Testis (tissue), 3 donors: Measurements from ENCODE around the gene DQX1. TPM values are rescaled to one million over a fixed set of nuclear protein-coding genes. Genes with fewer than 3 reads are reported as not detected.

ENCODE experiments used
- DNase-seq: peaks from one replicate; pipeline ENCODE4 v3.0.0-alpha.2; 2019
- H3K27ac ChIP-seq, 2 donors: fragments of 200-600 bp; sonication (generic); one replicate each; pipeline ENCODE4 v1.5.1; 2019
- H3K27me3 ChIP-seq: fragments of 200-600 bp; sonication (generic); one replicate; pipeline ENCODE4 v1.5.1; 2019
- H3K36me3 ChIP-seq: fragments of 200-600 bp; sonication (generic); one replicate; pipeline ENCODE4 v1.5.1; 2017; ENCODE audit warnings: low read depth; ENCODE audit errors: missing control alignments
- H3K4me1 ChIP-seq: fragments of 200-600 bp; sonication (generic); one replicate; pipeline ENCODE4 v1.5.1; 2019
- H3K4me3 ChIP-seq, 2 donors: fragments of 200-600 bp; sonication (generic); one replicate each; pipeline ENCODE4 v1.5.1; 2017 to 2019
- H3K9me3 ChIP-seq: fragments of 200-600 bp; sonication (generic); one replicate; pipeline ENCODE4 v1.5.1; 2017
- CTCF ChIP-seq, 3 experiments: fragments of 450-650 bp in 2 of 3; fragments of 200-600 bp in 1 of 3; sonication (generic) in 1 of 3; IDR thresholded peaks; one replicate each; pipeline ENCODE4 v1.5.1; 2016 to 2019; ENCODE audit warnings: antibody characterized with exemption in 3 of 3, mild to moderate bottlenecking in 2 of 3, moderate library complexity in 1 of 3
- POLR2A ChIP-seq: fragments of 450-650 bp; IDR thresholded peaks from one replicate; pipeline ENCODE4 v1.6.1; 2017; ENCODE audit warnings: antibody characterized with exemption, mild to moderate bottlenecking, moderate library complexity
- WGBS, 2 donors: methylation state at CpG; one replicate each; pipeline ENCODE4 v1.1.5; 2018; 5-methylcytosine and 5-hydroxymethylcytosine counted together
- intact Hi-C: fragments of 100-400 bp; cut with DNase I; formaldehyde crosslinking; loops from one replicate; pipeline ENCODE4 v1.15.1; 2023; ENCODE audit warnings: low total_unique reads
- polyA plus RNA-seq: library from polyadenylated mRNA; stranded (reverse); fragments of 350-450 nt; fragmentation: Illumina TruSeq; extraction: RNeasy Lipid Tissue Mini Kit (QIAGEN cat#74804); gene quantifications from one replicate; pipeline ENCODE4 v1.2.3, GENCODE V29; 2014; ENCODE audit warnings: low read depth, low replicate concordance; ENCODE audit not compliant: insufficient read depth
- total RNA-seq, 2 donors: library from RNA; depleted of rRNA; stranded (reverse); fragments of >200 nt; gene quantifications; one replicate each; pipeline ENCODE4 v1.2.3, GENCODE V29; 2016

Gene DQX1
- total and polyA plus RNA-seq, 3 donors from 2014 or later: 0.43 to 0.86 TPM; not detected in 1

- 2% methylated on average over 18 to 61 of the region's 61 CpGs for WGBS, 2 donors
- H3K27ac ChIP-seq: no peak overlapping the region
- no peak for DNase-seq
- H3K36me3 ChIP-seq: no peaks in the 10 kb centered on the region
- no peaks in the 10 kb centered on the region for H3K9me3 ChIP-seq
- TF ChIP-seq POLR2A: no peak
- no peak for TF ChIP-seq CTCF (IDR thresholded peaks at IDR 0.05)
- peaks cover 18% of the 10 kb centered on the region for H3K4me1 ChIP-seq
- H3K4me3 ChIP-seq: peak overlapping the region in 1 of 2 donors; percentile 32
- H3K27me3 ChIP-seq: no peaks in the 10 kb centered on the region
- intact Hi-C loops: no loop called here
These were observed 28.1 kb downstream of the DQX1 start for GRCh38 chr2:74497777-74498499.

DNA sequence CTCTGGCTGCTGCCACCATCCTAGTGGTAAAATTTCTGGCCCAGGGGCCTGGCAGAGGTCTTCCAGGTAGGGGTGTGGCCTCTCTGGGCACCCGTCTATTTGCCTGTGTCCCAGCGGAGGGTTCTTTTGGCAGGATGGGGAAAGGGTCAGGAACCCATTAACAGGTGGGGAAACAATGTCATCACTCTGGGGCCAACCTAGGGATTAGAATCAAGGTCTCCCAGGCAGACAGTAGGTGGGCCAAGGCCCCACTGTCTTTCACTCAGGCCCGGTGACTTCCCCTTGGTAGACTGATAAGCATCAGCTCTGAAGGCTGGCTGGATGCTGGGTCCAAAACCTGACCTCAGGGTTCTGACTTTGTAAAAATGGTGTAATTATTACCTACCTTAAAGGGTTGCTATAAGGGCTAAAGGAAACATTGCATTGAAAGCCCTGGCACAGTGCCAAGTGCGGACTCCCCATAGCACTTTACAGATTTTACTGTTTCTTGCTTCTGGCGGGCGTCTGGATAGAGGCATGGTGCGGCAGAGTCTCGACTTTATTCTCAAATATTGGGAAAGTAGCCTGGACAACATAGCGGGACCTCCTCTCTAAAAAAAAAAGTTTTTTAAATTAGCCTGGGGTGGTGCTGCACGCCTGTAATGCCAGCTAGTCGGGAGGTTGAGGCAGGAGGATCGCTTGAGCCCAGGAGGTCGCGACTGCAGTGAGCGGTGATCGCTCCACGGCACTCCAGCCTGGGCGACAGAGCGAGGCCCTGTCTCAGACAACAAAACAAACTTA lies 28.8 kb downstream of the DQX1 start:
- no peak overlapping the region for H3K27ac ChIP-seq
- no peaks in the 10 kb centered on the region for H3K27me3 ChIP-seq
- WGBS, 2 donors: 31 to 33% methylated on average over 19 of the region's 19 CpGs
- H3K9me3 ChIP-seq: no peaks in the 10 kb centered on the region
- TF ChIP-seq POLR2A (no peak), CTCF (IDR thresholded peaks at IDR 0.05) (no peak)
- no peak for DNase-seq
- intact Hi-C loops: no loop called here
- no peaks in the 10 kb centered on the region for H3K36me3 ChIP-seq
- peaks cover 18% of the 10 kb centered on the region for H3K4me1 ChIP-seq
- peak overlapping the region in 1 of 2 donors; percentile 32 for H3K4me3 ChIP-seq

DNA sequence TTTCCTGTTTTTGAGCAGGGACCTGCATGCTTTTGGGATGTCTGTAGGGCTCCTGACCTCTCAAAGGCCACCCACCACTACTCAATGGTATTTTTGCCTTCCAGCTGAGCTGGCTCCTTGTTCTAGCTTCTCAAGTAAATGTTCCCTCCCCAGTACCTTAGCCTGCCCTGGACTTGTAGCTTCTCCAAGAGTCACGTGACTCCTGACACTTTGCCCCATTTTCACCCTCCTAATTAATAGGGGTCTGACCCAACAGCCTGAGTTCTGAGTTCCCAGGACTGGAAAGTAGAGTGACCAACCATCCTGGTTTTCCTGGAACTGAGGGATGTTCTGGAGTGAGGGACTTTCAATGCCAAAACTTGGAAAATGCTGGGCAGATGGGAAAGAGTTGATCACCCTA lies 30.6 kb downstream of the DQX1 start:
- H3K9me3 ChIP-seq: no peaks in the 10 kb centered on the region
- H3K36me3 ChIP-seq: no peaks in the 10 kb centered on the region
- peaks cover 18% of the 10 kb centered on the region for H3K4me1 ChIP-seq
- DNase-seq: no peak
- H3K4me3 ChIP-seq: no peak overlapping the region
- intact Hi-C loops: no loop called here
- 83 to 96% methylated on average over 1 of the region's 1 CpG for WGBS, 2 donors
- H3K27me3 ChIP-seq: no peaks in the 10 kb centered on the region
- TF ChIP-seq CTCF (IDR thresholded peaks at IDR 0.05) (no peak), POLR2A (no peak)
- H3K27ac ChIP-seq: no peak overlapping the region

DNA sequence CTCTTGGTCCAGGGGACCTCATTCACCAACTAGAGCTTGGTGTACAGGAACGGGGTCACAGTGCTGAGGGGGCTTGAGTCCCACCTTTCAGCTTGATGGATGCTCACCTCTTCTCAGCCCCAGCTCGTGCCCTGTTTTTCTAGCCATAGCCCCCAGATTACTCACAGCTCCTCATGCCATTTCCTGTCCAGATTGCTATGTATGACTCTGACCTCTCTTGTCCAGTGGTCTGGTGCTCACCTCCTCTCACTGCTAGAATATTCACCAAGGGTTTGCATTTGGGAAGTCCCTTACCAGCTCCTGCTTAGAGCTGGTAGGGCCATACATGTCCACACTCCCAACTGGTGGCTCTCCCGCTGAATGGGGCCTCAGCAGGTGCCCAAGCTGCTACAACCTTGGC lies 32.5 kb downstream of the DQX1 start:
- H3K27ac ChIP-seq: no peak overlapping the region
- no peaks in the 10 kb centered on the region for H3K9me3 ChIP-seq
- H3K4me1 ChIP-seq: peaks cover 9% of the 10 kb centered on the region
- WGBS, 2 donors: 93 to 100% methylated on average over 3 of the region's 3 CpGs
- H3K27me3 ChIP-seq: no peaks in the 10 kb centered on the region
- no peak overlapping the region for H3K4me3 ChIP-seq
- no peaks in the 10 kb centered on the region for H3K36me3 ChIP-seq
- no peak for TF ChIP-seq POLR2A
- TF ChIP-seq CTCF (IDR thresholded peaks at IDR 0.05): no peak
- intact Hi-C loops: no loop called here
- DNase-seq: no peak
